ENCODE measurements around the gene TERB1.

DNA sequence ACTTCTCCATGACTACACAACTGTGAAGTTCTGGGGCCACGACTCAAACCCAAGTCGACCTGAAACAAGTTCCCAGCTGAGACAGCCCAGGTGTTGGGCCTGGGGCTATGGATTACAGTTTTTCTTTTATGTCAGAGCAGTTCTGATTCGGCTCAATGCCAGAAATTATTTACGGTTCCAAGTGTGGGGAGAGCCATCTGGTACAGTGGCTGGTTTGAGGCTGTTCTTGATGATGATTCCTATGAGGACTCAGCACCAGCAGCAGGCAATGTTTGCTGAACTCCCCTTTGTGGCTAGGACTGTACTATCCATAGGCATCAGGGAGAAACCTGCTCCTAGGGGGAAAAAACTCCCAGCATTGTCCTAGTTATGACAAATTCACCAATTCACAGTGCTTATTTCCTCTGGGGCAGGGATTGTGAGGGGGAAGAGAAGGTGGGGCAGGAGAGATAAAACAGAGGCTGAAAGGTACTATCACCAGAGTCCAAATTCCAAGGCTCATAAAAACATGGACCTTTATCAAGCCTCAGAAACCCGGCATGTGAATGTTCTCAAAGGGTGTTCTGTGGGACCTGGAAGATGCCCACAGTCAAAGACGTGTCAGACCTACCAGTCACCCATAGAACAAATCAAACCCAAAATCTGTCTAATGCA is 86.6 kb downstream of the TERB1 start:
- TF ChIP-seq, protein P1, sequence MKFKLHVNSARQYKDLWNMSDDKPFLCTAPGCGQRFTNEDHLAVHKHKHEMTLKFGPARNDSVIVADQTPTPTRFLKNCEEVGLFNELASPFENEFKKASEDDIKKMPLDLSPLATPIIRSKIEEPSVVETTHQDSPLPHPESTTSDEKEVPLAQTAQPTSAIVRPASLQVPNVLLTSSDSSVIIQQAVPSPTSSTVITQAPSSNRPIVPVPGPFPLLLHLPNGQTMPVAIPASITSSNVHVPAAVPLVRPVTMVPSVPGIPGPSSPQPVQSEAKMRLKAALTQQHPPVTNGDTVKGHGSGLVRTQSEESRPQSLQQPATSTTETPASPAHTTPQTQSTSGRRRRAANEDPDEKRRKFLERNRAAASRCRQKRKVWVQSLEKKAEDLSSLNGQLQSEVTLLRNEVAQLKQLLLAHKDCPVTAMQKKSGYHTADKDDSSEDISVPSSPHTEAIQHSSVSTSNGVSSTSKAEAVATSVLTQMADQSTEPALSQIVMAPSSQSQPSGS (CRISPR knock-in tag; IDR thresholded peaks at IDR 0.05; ENCODE audit: borderline replicate concordance, low read depth): no peak
- TF ChIP-seq ZNF232 (CRISPR knock-in tag; IDR thresholded peaks at IDR 0.05): no peak
- TF ChIP-seq, protein P2, sequence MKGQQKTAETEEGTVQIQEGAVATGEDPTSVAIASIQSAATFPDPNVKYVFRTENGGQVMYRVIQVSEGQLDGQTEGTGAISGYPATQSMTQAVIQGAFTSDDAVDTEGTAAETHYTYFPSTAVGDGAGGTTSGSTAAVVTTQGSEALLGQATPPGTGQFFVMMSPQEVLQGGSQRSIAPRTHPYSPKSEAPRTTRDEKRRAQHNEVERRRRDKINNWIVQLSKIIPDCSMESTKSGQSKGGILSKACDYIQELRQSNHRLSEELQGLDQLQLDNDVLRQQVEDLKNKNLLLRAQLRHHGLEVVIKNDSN (CRISPR knock-in tag; IDR thresholded peaks at IDR 0.05): no peak
- TF ChIP-seq, protein P3, sequence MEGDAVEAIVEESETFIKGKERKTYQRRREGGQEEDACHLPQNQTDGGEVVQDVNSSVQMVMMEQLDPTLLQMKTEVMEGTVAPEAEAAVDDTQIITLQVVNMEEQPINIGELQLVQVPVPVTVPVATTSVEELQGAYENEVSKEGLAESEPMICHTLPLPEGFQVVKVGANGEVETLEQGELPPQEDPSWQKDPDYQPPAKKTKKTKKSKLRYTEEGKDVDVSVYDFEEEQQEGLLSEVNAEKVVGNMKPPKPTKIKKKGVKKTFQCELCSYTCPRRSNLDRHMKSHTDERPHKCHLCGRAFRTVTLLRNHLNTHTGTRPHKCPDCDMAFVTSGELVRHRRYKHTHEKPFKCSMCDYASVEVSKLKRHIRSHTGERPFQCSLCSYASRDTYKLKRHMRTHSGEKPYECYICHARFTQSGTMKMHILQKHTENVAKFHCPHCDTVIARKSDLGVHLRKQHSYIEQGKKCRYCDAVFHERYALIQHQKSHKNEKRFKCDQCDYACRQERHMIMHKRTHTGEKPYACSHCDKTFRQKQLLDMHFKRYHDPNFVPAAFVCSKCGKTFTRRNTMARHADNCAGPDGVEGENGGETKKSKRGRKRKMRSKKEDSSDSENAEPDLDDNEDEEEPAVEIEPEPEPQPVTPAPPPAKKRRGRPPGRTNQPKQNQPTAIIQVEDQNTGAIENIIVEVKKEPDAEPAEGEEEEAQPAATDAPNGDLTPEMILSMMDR (IDR thresholded peaks at IDR 0.05): no peak
- no peak for TF ChIP-seq ZNF138 (CRISPR knock-in tag; conservative IDR thresholded peaks at IDR 0.05)
- TF ChIP-seq ZBTB21 (CRISPR knock-in tag; IDR thresholded peaks at IDR 0.05; ENCODE audit: borderline replicate concordance): no peak
- no peak for TF ChIP-seq NR1H2 (CRISPR knock-in tag; IDR thresholded peaks at IDR 0.05)
- TF ChIP-seq, protein P4, sequence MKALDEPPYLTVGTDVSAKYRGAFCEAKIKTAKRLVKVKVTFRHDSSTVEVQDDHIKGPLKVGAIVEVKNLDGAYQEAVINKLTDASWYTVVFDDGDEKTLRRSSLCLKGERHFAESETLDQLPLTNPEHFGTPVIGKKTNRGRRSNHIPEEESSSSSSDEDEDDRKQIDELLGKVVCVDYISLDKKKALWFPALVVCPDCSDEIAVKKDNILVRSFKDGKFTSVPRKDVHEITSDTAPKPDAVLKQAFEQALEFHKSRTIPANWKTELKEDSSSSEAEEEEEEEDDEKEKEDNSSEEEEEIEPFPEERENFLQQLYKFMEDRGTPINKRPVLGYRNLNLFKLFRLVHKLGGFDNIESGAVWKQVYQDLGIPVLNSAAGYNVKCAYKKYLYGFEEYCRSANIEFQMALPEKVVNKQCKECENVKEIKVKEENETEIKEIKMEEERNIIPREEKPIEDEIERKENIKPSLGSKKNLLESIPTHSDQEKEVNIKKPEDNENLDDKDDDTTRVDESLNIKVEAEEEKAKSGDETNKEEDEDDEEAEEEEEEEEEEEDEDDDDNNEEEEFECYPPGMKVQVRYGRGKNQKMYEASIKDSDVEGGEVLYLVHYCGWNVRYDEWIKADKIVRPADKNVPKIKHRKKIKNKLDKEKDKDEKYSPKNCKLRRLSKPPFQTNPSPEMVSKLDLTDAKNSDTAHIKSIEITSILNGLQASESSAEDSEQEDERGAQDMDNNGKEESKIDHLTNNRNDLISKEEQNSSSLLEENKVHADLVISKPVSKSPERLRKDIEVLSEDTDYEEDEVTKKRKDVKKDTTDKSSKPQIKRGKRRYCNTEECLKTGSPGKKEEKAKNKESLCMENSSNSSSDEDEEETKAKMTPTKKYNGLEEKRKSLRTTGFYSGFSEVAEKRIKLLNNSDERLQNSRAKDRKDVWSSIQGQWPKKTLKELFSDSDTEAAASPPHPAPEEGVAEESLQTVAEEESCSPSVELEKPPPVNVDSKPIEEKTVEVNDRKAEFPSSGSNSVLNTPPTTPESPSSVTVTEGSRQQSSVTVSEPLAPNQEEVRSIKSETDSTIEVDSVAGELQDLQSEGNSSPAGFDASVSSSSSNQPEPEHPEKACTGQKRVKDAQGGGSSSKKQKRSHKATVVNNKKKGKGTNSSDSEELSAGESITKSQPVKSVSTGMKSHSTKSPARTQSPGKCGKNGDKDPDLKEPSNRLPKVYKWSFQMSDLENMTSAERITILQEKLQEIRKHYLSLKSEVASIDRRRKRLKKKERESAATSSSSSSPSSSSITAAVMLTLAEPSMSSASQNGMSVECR (CRISPR knock-in tag; IDR thresholded peaks at IDR 0.05; ENCODE audit: borderline replicate concordance): no peak
- no peak for TF ChIP-seq ETV6 (CRISPR knock-in tag; IDR thresholded peaks at IDR 0.05)
- TF ChIP-seq, protein P5, sequence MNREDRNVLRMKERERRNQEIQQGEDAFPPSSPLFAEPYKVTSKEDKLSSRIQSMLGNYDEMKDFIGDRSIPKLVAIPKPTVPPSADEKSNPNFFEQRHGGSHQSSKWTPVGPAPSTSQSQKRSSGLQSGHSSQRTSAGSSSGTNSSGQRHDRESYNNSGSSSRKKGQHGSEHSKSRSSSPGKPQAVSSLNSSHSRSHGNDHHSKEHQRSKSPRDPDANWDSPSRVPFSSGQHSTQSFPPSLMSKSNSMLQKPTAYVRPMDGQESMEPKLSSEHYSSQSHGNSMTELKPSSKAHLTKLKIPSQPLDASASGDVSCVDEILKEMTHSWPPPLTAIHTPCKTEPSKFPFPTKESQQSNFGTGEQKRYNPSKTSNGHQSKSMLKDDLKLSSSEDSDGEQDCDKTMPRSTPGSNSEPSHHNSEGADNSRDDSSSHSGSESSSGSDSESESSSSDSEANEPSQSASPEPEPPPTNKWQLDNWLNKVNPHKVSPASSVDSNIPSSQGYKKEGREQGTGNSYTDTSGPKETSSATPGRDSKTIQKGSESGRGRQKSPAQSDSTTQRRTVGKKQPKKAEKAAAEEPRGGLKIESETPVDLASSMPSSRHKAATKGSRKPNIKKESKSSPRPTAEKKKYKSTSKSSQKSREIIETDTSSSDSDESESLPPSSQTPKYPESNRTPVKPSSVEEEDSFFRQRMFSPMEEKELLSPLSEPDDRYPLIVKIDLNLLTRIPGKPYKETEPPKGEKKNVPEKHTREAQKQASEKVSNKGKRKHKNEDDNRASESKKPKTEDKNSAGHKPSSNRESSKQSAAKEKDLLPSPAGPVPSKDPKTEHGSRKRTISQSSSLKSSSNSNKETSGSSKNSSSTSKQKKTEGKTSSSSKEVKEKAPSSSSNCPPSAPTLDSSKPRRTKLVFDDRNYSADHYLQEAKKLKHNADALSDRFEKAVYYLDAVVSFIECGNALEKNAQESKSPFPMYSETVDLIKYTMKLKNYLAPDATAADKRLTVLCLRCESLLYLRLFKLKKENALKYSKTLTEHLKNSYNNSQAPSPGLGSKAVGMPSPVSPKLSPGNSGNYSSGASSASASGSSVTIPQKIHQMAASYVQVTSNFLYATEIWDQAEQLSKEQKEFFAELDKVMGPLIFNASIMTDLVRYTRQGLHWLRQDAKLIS (CRISPR knock-in tag; IDR thresholded peaks at IDR 0.05; ENCODE audit: borderline replicate concordance): no peak
- no peak for TF ChIP-seq TEAD4 (CRISPR knock-in tag; IDR thresholded peaks at IDR 0.05)
- no peak for TF ChIP-seq TEAD1 (CRISPR knock-in tag; IDR thresholded peaks at IDR 0.05)

All from WTC11 (cell line).